SHP77 (cell line): ENCODE measurements around the gene PDIA2.

Source experiments
- DNase-seq, 2 experiments: peaks; one replicate each; lab custom pipeline; 2025; lab: John Stamatoyannopoulos, UW

The PDIA2 gene

GRCh38 chr16:296806-297510 lies 14.0 kb downstream of the PDIA2 start:
- DNase-seq, result no peak

GRCh38 chr16:297832-298231 lies 14.9 kb downstream of the PDIA2 start:
- DNase-seq, result no peak

- no peak for DNase-seq
Measured at GRCh38 chr16:301235-301634, 18.3 kb downstream of the PDIA2 start.

- DNase-seq, result no peak
Measured at GRCh38 chr16:301950-302349, 19.0 kb downstream of the PDIA2 start.

- peak in 1 of 2 experiments; percentile 5 for DNase-seq
Measured at GRCh38 chr16:303760-304505, 21.0 kb downstream of the PDIA2 start.

GRCh38 chr16:305916-306626 lies 23.1 kb downstream of the PDIA2 start:
- no peak for DNase-seq

GRCh38 chr16:306911-307370 lies 24.0 kb downstream of the PDIA2 start:
- DNase-seq, result no peak

- DNase-seq, result no peak
Measured at GRCh38 chr16:307691-308312, 24.8 kb downstream of the PDIA2 start.

GRCh38 chr16:309476-309875 lies 26.5 kb downstream of the PDIA2 start:
- DNase-seq, result no peak

GRCh38 chr16:311725-312124 lies 28.8 kb downstream of the PDIA2 start:
- DNase-seq, result no peak

GRCh38 chr16:314351-314750 lies 31.4 kb downstream of the PDIA2 start:
- no peak for DNase-seq

- DNase-seq, result no peak
Measured at GRCh38 chr16:314795-315299, 31.9 kb downstream of the PDIA2 start.

GRCh38 chr16:316741-317464 lies 33.9 kb downstream of the PDIA2 start:
- DNase-seq, result no peak

GRCh38 chr16:317583-317982 lies 34.6 kb downstream of the PDIA2 start:
- DNase-seq, result no peak

GRCh38 chr16:318628-319027 lies 35.7 kb downstream of the PDIA2 start:
- DNase-seq, result no peak

GRCh38 chr16:320206-320605 lies 37.2 kb downstream of the PDIA2 start:
- DNase-seq, result no peak

- no peak for DNase-seq
Measured at GRCh38 chr16:321532-321931, 38.6 kb downstream of the PDIA2 start.

- no peak for DNase-seq
Measured at GRCh38 chr16:322476-323143, 39.6 kb downstream of the PDIA2 start.

GRCh38 chr16:324201-324450 lies 41.2 kb downstream of the PDIA2 start:
- no peak for DNase-seq

- no peak for DNase-seq
Measured at GRCh38 chr16:324451-325334, 41.7 kb downstream of the PDIA2 start.
